Measurements from ENCODE around the gene FAM151B.

Gene FAM151B

GRCh38 chr5:80568251-80568650 is 80.4 kb downstream of the FAM151B start:
- no peak for DNase-seq (ENCODE audit: low read depth)
- H3K4me3 ChIP-seq (ENCODE audit: control insufficient read depth, low read depth, low read length), result no peak overlapping the region
- no peak for TF ChIP-seq CTCF (conservative IDR thresholded peaks at IDR 0.05; ENCODE audit: control insufficient read depth, insufficient read depth, low read depth, low read length)

- TF ChIP-seq CTCF (conservative IDR thresholded peaks at IDR 0.05; ENCODE audit: control insufficient read depth, insufficient read depth, low read depth, low read length), result no peak
- H3K4me3 ChIP-seq (ENCODE audit: control insufficient read depth, low read depth, low read length), result no peak overlapping the region
- no peak for DNase-seq (ENCODE audit: low read depth)
These were observed 81.4 kb downstream of the FAM151B start for GRCh38 chr5:80569086-80569960.

DNA sequence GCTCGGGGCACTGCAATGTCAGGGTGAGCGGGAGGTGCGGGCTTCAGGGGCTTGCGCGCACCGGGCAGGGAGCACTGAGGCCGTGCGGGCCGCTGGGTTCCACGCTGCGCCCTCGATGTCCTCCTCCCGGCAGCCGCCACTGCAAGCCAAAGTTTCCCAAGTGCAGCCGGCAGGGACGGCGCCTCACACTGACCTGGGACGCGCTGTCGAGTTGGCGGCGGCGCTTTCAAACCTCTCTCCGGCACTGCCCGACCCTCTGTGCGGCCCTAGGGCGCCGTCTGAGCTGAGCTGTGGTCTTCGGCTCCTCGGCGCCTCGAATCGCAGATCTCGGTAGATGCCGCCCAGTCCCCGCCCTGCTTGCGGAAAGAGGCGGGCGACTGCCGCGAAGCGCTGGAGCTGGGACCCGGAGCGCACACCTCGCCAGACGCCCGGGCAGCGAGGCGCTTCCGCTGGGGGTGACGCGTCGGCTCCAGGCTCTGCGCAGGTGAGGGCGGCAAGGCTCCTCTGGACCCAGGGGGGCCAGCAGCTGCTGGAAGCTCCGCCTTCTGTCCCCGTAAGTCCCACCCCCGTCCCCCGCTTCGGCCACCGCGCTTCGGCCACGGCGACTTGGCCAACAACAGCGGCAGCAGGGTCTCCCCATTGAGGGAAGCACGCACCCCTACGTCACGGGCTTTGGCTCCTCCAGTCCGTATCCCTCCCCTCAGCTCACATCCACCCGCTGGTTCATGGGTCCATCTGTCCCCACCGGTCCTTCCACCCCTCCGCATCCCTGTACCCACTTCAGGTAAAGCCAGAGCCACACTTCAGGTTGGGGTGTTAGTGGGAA is 82.3 kb downstream of the FAM151B start, which contains the start of gene ANKRD34B:
TSS of gene ANKRD34B (minus strand) at position 320 of the 826 bp plus-strand sequence. CDS start 10,261 bp downstream, outside the sequence.
- TF ChIP-seq CTCF (conservative IDR thresholded peaks at IDR 0.05; ENCODE audit: control insufficient read depth, insufficient read depth, low read depth, low read length), result no peak
- DNase-seq (ENCODE audit: low read depth), result peak; percentile 2
- peak within 1 kb of the TSS; percentile 13 for H3K4me3 ChIP-seq (ENCODE audit: control insufficient read depth, low read depth, low read length)

- no peak for DNase-seq (ENCODE audit: low read depth)
- TF ChIP-seq CTCF (conservative IDR thresholded peaks at IDR 0.05; ENCODE audit: control insufficient read depth, insufficient read depth, low read depth, low read length), result no peak
- no peak overlapping the region for H3K4me3 ChIP-seq (ENCODE audit: control insufficient read depth, low read depth, low read length)
These were observed 85.2 kb downstream of the FAM151B start for GRCh38 chr5:80573062-80573461.

- DNase-seq (ENCODE audit: low read depth), result no peak
- no peak overlapping the region for H3K4me3 ChIP-seq (ENCODE audit: control insufficient read depth, low read depth, low read length)
- TF ChIP-seq CTCF (conservative IDR thresholded peaks at IDR 0.05; ENCODE audit: control insufficient read depth, insufficient read depth, low read depth, low read length), result no peak
These were observed 88.5 kb downstream of the FAM151B start for GRCh38 chr5:80576383-80576782.

- H3K4me3 ChIP-seq (ENCODE audit: control insufficient read depth, low read depth, low read length), result no peak overlapping the region
- DNase-seq (ENCODE audit: low read depth), result no peak
- no peak for TF ChIP-seq CTCF (conservative IDR thresholded peaks at IDR 0.05; ENCODE audit: control insufficient read depth, insufficient read depth, low read depth, low read length)
These were observed 89.8 kb downstream of the FAM151B start for GRCh38 chr5:80577707-80578106.
